Naive thymus-derived CD4-positive, alpha-beta T cell (primary cell): ENCODE measurements around the gene EVA1A. TPM values are rescaled to one million over a fixed set of nuclear protein-coding genes. Genes with fewer than 3 reads are reported as not detected.

Source experiments
- ATAC-seq: fragments of 150-1000 bp; cut with Tn5 transposase; 2 replicates; pipeline ENCODE4 v1.10.0; 2021; ENCODE audit warnings: mild to moderate bottlenecking, moderate library complexity
- CTCF ChIA-PET: fragments of 350-600 bp; sonication (Branson Sonifier 250); formaldehyde crosslinking; loops from one replicate; lab custom pipeline; 2021; ENCODE audit warnings: antibody characterized with exemption; lab: Charles Lee
- POLR2A ChIA-PET: fragments of 350-600 bp; sonication (Branson Sonifier 250); formaldehyde crosslinking; loops from one replicate; lab custom pipeline; 2021; ENCODE audit warnings: antibody characterized with exemption, inconsistent platforms; lab: Charles Lee
- DNase-seq, 9 donors: peaks; one replicate each; pipeline versions ENCODE4 v3.0.0 to v3.0.0-alpha.2; 2020 to 2022; ENCODE audit warnings: mixed read lengths in 1 of 9
- H3K27ac ChIP-seq: one replicate; pipeline ENCODE4 v1.7.0; 2013; ENCODE audit warnings: mild to moderate bottlenecking, low read depth, low read length, moderate library complexity
- H3K27me3 ChIP-seq, 2 donors: one replicate each; pipeline ENCODE4 v1.7.0; 2013; ENCODE audit warnings: low read length in 2 of 2, mild to moderate bottlenecking in 2 of 2, moderate library complexity in 2 of 2; ENCODE audit not compliant: control insufficient read depth in 2 of 2, insufficient read depth in 2 of 2
- H3K36me3 ChIP-seq, 3 experiments: 1 replicate in 2 of 3; 2 replicates in 1 of 3; pipeline ENCODE4 v1.7.0; 2013; ENCODE audit warnings: low read length in 3 of 3, mild to moderate bottlenecking in 3 of 3, moderate library complexity in 1 of 3; ENCODE audit not compliant: insufficient read depth in 3 of 3, control insufficient read depth in 2 of 3
- H3K4me1 ChIP-seq, 2 donors: one replicate each; pipeline ENCODE4 v1.7.0; 2013; ENCODE audit warnings: low read length in 2 of 2, mild to moderate bottlenecking in 2 of 2, moderate library complexity in 1 of 2; ENCODE audit not compliant: control insufficient read depth in 2 of 2, insufficient read depth in 2 of 2
- H3K4me3 ChIP-seq: 2 replicates; pipeline ENCODE4 v1.7.0; 2013; ENCODE audit warnings: mild to moderate bottlenecking, low read length
- H3K9me3 ChIP-seq, 3 experiments: 1 replicate in 2 of 3; 2 replicates in 1 of 3; pipeline ENCODE4 v1.7.0; 2013; ENCODE audit warnings: low read length in 3 of 3; ENCODE audit not compliant: control insufficient read depth in 2 of 3
- H3K27ac Mint-ChIP-seq, 9 donors: one replicate each; pipeline ENCODE4 v1.8.0; 2020 to 2022; ENCODE audit warnings: mixed read lengths in 9 of 9, mild to moderate bottlenecking in 8 of 9, moderate library complexity in 5 of 9, inconsistent platforms in 2 of 9
- H3K27me3 Mint-ChIP-seq, 5 donors: one replicate each; pipeline ENCODE4 v1.8.0; 2021 to 2022; ENCODE audit warnings: mixed read lengths in 5 of 5, mild to moderate bottlenecking in 1 of 5
- H3K36me3 Mint-ChIP-seq, 5 donors: one replicate each; pipeline ENCODE4 v1.8.0; 2020 to 2022; ENCODE audit warnings: mixed read lengths in 5 of 5, mild to moderate bottlenecking in 3 of 5, inconsistent platforms in 1 of 5
- H3K4me1 Mint-ChIP-seq, 7 donors: one replicate each; pipeline ENCODE4 v1.8.0; 2020 to 2022; ENCODE audit warnings: mixed read lengths in 7 of 7, mild to moderate bottlenecking in 3 of 7, inconsistent platforms in 1 of 7
- H3K4me3 Mint-ChIP-seq, 10 donors: one replicate each; pipeline ENCODE4 v1.8.0; 2020 to 2022; ENCODE audit warnings: mild to moderate bottlenecking in 10 of 10, mixed read lengths in 10 of 10, moderate library complexity in 6 of 10, inconsistent platforms in 2 of 10
- H3K9me3 Mint-ChIP-seq, 11 donors: one replicate each; pipeline ENCODE4 v1.8.0; 2020 to 2022; ENCODE audit warnings: mixed read lengths in 11 of 11, mild to moderate bottlenecking in 4 of 11, inconsistent platforms in 1 of 11, moderate library complexity in 1 of 11
- intact Hi-C, 2 donors: fragments of 100-400 bp; cut with micrococcal nuclease; formaldehyde crosslinking; loops; one replicate each; pipeline ENCODE4 v1.15.1; 2023
- polyA plus RNA-seq, 2 donors: library from polyadenylated mRNA; unstranded; fragments of 300-500 nt; fragmentation: Illumina TruSeq; gene quantifications; one replicate each; pipeline ENCODE4 v1.2.3, GENCODE V29; 2021
- total RNA-seq, 6 experiments: library from RNA in 5 of 6; stranded (reverse) in 5 of 6; gene quantifications; 1 replicate in 5 of 6; 2 replicates in 1 of 6; pipeline ENCODE4 v1.2.3 and lab custom pipeline; 2021 to 2026

Gene EVA1A
- total and polyA plus RNA-seq, 7 experiments from 2014 or later, result 0.52 to 0.62 (median 0.53) TPM; not detected in 4

DNA sequence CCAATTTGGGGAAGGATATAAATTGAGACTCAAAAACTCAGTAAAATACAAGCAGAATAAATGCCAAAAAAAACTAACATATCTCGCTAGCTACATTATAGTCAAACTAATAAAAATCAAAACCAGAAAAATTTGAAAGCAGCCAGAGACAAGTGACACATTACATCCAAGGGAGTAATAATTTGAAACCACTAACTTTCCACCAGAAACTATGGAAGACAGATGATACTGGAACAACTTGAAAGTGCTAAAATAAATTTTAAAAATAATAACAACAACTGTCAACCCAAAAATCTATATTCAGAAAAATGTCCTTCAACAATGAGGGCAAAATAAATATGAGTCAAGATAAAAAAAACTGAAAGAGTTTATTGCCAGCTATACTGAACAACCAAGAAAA, 110.7 kb downstream of the EVA1A start:
- no peak overlapping the region for H3K27ac Mint-ChIP-seq
- no peaks in the 10 kb centered on the region for H3K9me3 ChIP-seq
- H3K4me3 Mint-ChIP-seq, result no peak overlapping the region
- DNase-seq (no peak), ATAC-seq (no peak)
- H3K4me3 ChIP-seq, result no peak overlapping the region
- ChIA-PET CTCF (no interaction called here), POLR2A (no interaction called here)
- H3K36me3 ChIP-seq, result no peaks in the 10 kb centered on the region
- no peaks in the 10 kb centered on the region for H3K27me3 ChIP-seq
- no peaks in the 10 kb centered on the region for H3K4me1 Mint-ChIP-seq
- H3K27me3 Mint-ChIP-seq, result peaks cover 0 to 19% (median 5%) of the 10 kb centered on the region in 5 donors
- no peaks in the 10 kb centered on the region for H3K4me1 ChIP-seq
- intact Hi-C loops, result no loop called here
- no peaks in the 10 kb centered on the region for H3K36me3 Mint-ChIP-seq
- peaks cover 0 to 18% (median 4%) of the 10 kb centered on the region in 11 donors for H3K9me3 Mint-ChIP-seq
- H3K27ac ChIP-seq, result no peak overlapping the region

DNA sequence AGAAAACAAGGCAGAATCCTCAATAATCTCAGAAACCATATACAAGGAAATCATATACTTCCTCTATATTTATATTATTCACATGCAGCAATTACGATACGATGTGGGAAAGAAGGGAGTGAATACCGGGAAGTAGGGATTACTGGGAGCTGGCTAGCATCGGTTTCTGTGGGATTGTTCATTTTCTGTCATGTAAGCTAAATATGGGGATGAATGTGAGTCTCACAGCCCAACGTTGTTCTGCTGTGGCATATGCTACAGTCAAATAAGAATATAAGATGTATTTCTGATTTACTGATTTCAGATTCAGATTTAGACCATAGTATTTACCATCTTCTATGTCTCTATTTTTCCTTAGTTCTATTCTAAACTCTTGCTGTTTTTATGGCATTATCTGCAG, 113.6 kb downstream of the EVA1A start:
- H3K9me3 Mint-ChIP-seq, result peaks cover 0 to 18% (median 4%) of the 10 kb centered on the region in 11 donors
- CTCF ChIA-PET, result no interaction called here
- no peaks in the 10 kb centered on the region for H3K36me3 ChIP-seq
- no peaks in the 10 kb centered on the region for H3K4me1 ChIP-seq
- peaks cover 0 to 19% (median 8%) of the 10 kb centered on the region in 5 donors for H3K27me3 Mint-ChIP-seq
- ATAC-seq (no peak), DNase-seq (no peak)
- H3K4me3 Mint-ChIP-seq, result no peak overlapping the region
- no peak overlapping the region for H3K4me3 ChIP-seq
- no peaks in the 10 kb centered on the region for H3K4me1 Mint-ChIP-seq
- H3K9me3 ChIP-seq, result no peaks in the 10 kb centered on the region
- POLR2A ChIA-PET, result no interaction called here
- intact Hi-C loops, result no loop called here
- H3K27ac ChIP-seq, result no peak overlapping the region
- H3K36me3 Mint-ChIP-seq, result no peaks in the 10 kb centered on the region
- H3K27ac Mint-ChIP-seq, result no peak overlapping the region
- H3K27me3 ChIP-seq, result no peaks in the 10 kb centered on the region

Other genes starting within 250 kb of the EVA1A start
- 10 to 100 TPM; 14.2 to 44.8 (median 25.3) TPM for gene MRPL19, start 85.8 kb upstream of the EVA1A start, total RNA-seq
- gene MRPL19, start 85.8 kb upstream of the EVA1A start, polyA plus RNA-seq, result 10 to 100 TPM; 33.3 to 33.6 TPM
- gene GCFC2, start 150.0 kb upstream of the EVA1A start, total RNA-seq, result 10 to 100 TPM; 15.8 to 29.1 (median 23.5) TPM
- gene GCFC2, start 150.0 kb upstream of the EVA1A start, polyA plus RNA-seq, result 10 to 100 TPM; 27.9 to 31.7 TPM